Epithelial cell of proximal tubule (primary cell): Measurements from ENCODE around the gene RGS3. TPM values are rescaled to one million over a fixed set of nuclear protein-coding genes. Genes with fewer than 3 reads are reported as not detected.

ENCODE experiments used
- DNase-seq: peaks from one replicate; pipeline ENCODE4 v3.0.0-alpha.2; 2011; ENCODE audit warnings: low read depth
- H3K4me3 ChIP-seq: 2 replicates; pipeline ENCODE4 v1.5.1; 2011; ENCODE audit warnings: low read depth, mild to moderate bottlenecking, low read length
- total RNA-seq: library from RNA; depleted of rRNA; stranded (reverse); fragments of >200 nt; gene quantifications from 2 replicates; pipeline ENCODE4 v1.2.3, GENCODE V29; 2015
- TF ChIP-seq, protein P1 (sequence below): conservative IDR thresholded peaks from 2 replicates; pipeline ENCODE4 v1.5.1; 2012; ENCODE audit warnings: low read depth, mild to moderate bottlenecking, low read length

The RGS3 gene
- total RNA-seq, 1 donor from 2014 or later: 79.2 TPM

DNA sequence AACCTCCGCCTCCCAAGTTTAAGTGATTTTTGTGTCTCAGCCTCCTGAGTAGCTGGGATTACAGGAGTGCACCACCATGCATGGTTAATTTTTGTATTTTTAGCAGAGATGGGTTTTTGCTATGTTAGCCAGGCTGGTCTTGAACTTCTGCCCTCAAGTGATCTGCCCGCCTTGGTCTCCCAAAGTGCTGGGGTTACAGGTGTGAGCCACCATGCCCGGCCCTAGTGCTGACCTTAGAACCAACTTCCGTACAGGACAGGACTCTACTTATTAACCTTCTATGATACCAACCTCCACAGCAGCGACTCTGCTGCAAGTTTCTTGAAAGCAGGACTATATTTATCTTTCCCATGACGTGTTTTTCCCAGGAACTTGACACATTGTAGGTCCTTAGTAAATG lies 176.9 kb downstream of the RGS3 start:
- H3K4me3 ChIP-seq: no peak overlapping the region
- TF ChIP-seq, protein P1, sequence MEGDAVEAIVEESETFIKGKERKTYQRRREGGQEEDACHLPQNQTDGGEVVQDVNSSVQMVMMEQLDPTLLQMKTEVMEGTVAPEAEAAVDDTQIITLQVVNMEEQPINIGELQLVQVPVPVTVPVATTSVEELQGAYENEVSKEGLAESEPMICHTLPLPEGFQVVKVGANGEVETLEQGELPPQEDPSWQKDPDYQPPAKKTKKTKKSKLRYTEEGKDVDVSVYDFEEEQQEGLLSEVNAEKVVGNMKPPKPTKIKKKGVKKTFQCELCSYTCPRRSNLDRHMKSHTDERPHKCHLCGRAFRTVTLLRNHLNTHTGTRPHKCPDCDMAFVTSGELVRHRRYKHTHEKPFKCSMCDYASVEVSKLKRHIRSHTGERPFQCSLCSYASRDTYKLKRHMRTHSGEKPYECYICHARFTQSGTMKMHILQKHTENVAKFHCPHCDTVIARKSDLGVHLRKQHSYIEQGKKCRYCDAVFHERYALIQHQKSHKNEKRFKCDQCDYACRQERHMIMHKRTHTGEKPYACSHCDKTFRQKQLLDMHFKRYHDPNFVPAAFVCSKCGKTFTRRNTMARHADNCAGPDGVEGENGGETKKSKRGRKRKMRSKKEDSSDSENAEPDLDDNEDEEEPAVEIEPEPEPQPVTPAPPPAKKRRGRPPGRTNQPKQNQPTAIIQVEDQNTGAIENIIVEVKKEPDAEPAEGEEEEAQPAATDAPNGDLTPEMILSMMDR: no peak
- no peak for DNase-seq

DNA sequence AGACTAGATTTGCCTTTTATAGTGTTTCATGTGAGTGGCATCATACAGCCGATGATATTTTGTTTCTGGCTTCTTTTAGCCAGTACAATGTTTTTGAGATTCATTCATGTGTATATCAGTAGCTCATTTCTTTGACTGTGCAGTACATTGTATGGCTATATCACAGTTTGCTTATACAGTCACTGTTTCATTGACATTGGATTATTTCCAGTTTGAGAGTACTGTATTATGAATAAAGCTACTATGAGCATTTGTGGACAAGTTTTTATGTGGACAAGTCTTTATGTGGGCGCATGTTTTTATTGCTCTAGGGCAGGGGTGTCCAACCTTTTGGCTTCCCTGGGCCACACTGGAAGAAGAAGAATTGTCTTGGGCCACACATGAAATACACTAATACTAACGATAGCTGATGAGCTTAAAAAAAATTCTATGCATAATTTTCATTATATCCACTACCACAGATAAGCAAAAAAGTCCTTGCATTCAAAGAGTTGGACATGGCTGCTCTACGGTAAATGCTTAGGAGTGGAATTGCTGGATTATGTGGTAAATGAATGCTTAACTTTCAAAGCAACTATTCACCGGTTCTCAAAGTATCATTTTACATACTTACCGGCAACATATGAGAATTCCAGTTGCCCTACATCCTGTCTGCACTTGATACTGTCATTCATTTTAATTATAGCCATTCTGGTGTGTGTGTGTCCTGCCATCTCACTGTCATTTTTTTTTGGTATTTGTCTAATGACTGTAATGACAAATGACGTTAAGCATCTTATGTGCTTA lies 177.8 kb downstream of the RGS3 start:
- TF ChIP-seq, protein P1: no peak
- no peak for DNase-seq
- H3K4me3 ChIP-seq: no peak overlapping the region

DNA sequence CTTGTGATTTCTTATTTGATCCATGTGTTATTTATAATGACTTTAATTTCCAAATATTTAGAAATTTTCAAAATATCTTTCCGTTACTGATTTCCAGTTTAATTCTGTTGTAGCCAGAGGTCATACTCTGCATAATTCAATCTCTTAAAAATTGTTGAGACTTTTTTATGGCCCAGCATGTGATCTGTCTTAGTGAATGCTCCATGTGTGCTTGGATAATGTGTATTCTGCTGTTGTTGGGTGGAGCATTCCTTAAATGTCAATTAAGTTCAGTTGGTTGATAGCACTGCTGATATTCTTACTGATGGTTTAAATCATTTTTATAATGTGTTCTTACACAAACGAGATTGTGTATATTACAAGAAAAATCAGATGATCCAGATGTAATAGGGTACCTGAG lies 180.8 kb downstream of the RGS3 start:
- no peak overlapping the region for H3K4me3 ChIP-seq
- TF ChIP-seq, protein P1: no peak
- DNase-seq: no peak

DNA sequence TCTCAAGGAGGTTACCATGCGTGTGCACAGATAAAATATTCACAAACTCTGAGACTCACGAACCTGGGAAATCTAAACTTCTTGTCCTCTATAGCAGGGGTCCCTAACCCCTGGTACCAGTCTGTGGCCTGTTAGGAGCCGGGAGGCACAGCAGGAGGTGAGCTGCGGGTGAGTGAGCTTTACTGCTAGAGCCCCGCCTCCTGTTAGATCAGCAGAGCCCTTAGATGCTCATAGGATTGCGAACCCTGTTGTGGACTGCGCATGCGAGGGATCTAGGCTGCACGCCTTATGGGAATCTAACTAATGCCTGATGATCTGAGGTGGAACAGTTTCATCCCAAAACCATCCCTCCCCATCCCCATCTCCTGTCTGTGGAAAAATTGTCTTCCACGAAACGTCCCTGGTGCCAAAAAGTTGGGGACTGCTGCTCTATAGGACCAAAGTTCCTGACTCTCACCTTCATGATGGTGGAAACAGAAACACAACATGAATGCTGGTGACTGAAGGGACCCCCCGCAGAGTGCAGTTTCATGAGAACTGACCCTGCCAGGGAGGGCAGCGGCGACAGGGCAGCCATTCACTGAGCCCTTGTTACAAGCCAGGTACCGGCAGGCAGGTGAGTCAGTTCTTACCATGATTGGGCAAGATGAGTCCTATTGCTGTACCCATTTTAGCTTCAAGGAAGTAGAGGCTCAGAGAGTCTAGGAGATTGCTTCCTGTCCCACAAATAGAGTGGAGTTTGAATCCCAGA lies 181.9 kb downstream of the RGS3 start:
- no peak overlapping the region for H3K4me3 ChIP-seq
- TF ChIP-seq, protein P1: no peak
- no peak for DNase-seq

DNA sequence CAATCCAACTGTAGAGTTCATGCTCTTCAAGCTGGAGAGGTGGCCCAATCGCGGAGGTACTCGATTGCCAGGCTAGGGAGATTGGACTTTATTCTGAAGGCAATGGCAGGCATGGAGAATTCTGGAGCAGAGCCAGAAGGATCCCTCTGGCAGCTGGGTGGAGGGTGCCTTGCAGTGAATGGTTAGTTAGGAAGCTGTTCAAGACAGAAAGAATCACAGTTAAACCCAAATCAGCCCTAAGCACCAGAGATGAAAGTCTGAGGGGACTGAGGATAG lies 182.4 kb downstream of the RGS3 start:
- TF ChIP-seq, protein P1: no peak
- DNase-seq: no peak
- H3K4me3 ChIP-seq: no peak overlapping the region

DNA sequence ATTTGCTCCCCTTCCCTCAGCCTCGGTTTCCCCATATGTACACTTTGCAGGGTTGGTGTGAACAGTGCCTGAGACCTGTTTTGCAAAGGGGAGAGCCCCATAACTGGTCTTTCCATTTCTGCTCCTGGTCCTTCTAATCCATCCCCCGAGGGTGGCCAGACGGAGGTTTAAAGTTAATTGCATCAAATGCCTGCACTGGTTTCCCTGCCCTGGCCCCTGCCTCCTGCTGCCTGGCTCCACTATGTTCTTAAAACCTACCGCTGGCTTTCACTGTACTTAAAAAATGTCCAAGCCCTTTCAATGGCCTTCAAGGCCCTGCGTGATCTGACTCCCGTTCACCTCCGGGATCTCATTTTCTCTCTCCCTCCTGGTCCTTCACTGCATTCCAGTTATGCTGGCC lies 183.0 kb downstream of the RGS3 start:
- no peak overlapping the region for H3K4me3 ChIP-seq
- TF ChIP-seq, protein P1: no peak
- no peak for DNase-seq

Other genes starting within 250 kb of the RGS3 start
- gene FKBP15, start 242.4 kb upstream of the RGS3 start, total RNA-seq: 13.3 and 14.6 TPM in 2 replicates
- 8.1 and 15.4 TPM in 2 replicates for gene SLC31A1, start 242.2 kb upstream of the RGS3 start, total RNA-seq
- 30.5 and 44.6 TPM in 2 replicates for gene CDC26, start 188.2 kb upstream of the RGS3 start, total RNA-seq
- 29.1 and 43.8 TPM in 2 replicates for gene PRPF4, start 188.1 kb upstream of the RGS3 start, total RNA-seq
- 3.9 TPM in 1 of 2 replicates, not detected in the other for gene RNF183, start 160.4 kb upstream of the RGS3 start, total RNA-seq
- 0.14 and 0.35 TPM in 2 replicates for gene WDR31, start 123.5 kb upstream of the RGS3 start, total RNA-seq
- 8.8 and 15.2 TPM in 2 replicates for gene BSPRY, start 114.2 kb upstream of the RGS3 start, total RNA-seq
- gene HDHD3, start 86.7 kb upstream of the RGS3 start, total RNA-seq: 13.5 and 22.6 TPM in 2 replicates
- gene ALAD, start 62.4 kb upstream of the RGS3 start, total RNA-seq: 4.5 and 5.1 TPM in 2 replicates
- 46.1 and 111 TPM in 2 replicates for gene POLE3, start 53.1 kb upstream of the RGS3 start, total RNA-seq
- 0.22 TPM in 1 of 2 replicates, not detected in the other for gene C9orf43, start 53.0 kb upstream of the RGS3 start, total RNA-seq